T-helper 1 cell (primary cell): ENCODE measurements around the gene STYXL1.
A peak's percentile ranks its signal among the peaks of the same experiment; 100 is the strongest.
"Not testable (repeated sequence)": the region's sequence is repeated elsewhere in the genome, so short reads cannot be mapped to it uniquely, and the experiment has no call there.

Experiments
- DNase-seq, 5 donors: peaks; one replicate each; pipeline ENCODE4 v3.0.0-alpha.2; 2012 to 2020

Gene STYXL1

DNA sequence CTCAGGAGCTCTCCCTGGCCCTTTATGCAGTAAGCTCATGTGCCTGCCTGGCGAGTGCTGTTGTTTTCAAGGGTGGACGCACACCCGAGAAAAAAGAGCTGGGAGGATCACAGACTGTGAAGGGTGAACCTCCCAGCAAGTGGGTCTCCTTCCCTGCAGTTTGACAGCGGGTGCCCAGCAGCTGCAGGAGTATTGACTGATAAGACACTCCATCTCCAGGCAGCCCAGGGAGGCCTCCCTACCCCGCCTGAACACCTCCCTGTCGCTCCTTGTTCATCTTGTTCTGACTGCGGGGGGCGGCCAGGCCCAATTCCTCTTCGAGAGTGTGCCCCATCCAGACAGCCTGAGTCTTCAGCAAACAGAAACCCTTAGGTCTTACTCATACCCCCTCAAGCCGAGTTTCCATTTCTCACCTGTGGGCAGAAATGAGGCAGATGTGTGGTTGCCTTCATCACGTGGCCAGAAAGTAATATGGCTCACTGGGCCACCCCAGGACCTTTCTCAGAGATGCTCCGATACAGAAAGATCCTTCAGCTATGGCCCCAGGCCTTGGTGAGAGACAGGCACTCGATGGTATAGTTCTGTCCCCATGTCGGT is 17.3 kb upstream of the STYXL1 start:
- no peak for DNase-seq

DNA sequence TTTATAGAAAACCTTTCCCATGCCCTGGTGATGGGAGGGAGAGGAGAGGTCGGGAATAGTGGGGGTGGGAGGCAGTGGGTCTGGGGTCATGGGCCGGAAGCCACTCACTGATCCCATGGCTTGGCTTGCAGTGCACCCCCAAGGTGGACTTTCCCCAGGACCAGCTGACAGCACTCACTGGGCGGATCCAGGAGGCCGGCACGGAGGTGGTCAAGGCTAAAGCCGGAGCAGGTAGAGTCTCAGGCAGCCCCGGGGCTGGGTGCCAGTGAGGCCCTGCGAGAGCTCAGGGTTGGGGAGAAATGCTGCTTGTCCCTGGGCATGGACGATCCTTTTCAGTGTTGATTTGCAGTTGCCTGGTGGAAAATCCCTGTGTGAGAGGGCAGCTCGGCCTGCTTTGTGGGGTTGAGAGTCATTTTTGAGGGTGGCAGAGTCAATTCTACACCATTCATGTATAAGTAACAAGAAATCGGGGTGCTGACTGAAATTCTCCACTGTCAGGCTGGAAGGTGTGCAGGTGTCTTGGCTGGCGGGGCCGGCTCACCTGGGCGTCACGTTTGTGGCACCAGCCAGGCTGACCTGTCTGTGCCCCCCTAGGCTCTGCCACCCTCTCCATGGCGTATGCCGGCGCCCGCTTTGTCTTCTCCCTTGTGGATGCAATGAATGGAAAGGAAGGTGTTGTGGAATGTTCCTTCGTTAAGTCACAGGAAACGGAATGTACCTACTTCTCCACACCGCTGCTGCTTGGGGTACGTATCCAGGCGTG is 16.6 kb upstream of the STYXL1 start:
- no peak for DNase-seq

- no peak for DNase-seq
These were observed 15.7 kb upstream of the STYXL1 start for GRCh38 chr7:76063525-76063924.

GRCh38 chr7:76063114-76063513 is 15.3 kb upstream of the STYXL1 start:
- DNase-seq, result no peak

- no peak for DNase-seq
These were observed 14.5 kb upstream of the STYXL1 start for GRCh38 chr7:76062254-76062653.

DNA sequence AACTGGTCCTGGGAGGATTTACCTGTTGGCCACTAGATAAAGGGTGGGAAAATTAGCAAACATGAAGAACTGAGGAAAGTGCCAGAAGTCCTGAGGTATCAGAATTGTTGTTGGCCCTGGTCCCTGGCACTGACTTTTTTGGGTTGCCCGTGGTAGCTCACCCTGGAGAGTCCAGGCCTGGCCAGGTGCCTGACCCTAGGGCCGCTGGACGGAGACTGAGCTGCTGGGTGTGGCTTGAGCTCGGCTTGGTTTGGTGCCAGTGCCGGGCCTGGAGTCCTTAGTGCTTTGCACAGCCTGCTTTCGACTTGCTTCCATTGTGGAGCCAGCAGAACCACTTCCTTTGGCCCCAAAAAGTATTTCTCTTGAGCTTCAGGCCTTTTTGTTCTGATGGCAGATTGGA is 13.0 kb upstream of the STYXL1 start:
- DNase-seq, result no peak

GRCh38 chr7:76058745-76059144 is 10.9 kb upstream of the STYXL1 start:
- not testable (repeated sequence) for DNase-seq

DNA sequence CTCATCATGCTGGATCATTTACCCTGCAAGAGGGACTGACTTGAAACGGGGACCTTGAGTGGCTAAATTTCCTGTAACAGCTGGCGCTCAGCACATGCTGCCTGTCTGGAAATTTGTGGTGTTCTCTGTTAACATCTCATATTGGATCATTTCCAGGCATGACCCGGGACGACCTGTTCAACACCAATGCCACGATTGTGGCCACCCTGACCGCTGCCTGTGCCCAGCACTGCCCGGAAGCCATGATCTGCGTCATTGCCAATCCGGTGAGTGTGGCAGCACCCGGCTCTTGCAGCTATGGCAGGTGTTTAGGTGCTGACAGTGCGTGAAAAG is 10.0 kb upstream of the STYXL1 start:
- no peak for DNase-seq

- DNase-seq, result no peak
These were observed 9.5 kb upstream of the STYXL1 start for GRCh38 chr7:76057103-76057812.

- no peak for DNase-seq
These were observed 8.4 kb upstream of the STYXL1 start for GRCh38 chr7:76056241-76056640.

- DNase-seq, result no peak
These were observed 6.6 kb upstream of the STYXL1 start for GRCh38 chr7:76054123-76055120.

- DNase-seq, result no peak
These were observed 5.7 kb upstream of the STYXL1 start for GRCh38 chr7:76053461-76053860.

DNA sequence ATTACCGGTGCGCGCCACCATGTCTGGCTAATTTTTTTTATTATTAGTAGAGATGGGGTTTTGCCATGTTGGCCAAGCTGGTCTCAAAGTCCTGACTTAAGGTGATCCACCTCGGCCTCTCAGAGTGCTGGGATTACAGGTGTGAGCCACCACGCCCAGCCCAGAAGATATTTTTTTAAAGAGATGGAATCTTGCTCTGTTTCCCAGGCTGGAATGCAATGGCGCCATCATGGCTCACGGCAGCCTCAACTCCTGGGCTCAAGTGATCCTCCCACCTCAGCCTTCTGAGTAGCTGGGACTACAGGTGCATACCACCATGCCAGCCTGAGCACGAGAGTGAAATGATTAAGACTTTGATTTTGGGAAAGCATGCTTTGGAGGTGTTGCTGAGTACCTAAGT is 4.9 kb upstream of the STYXL1 start:
- DNase-seq, result not testable (repeated sequence)

GRCh38 chr7:76051840-76052239 is 4.0 kb upstream of the STYXL1 start:
- DNase-seq, result peak in 1 of 5 donors; percentile 55

GRCh38 chr7:76050545-76050944 is 2.7 kb upstream of the STYXL1 start:
- DNase-seq, result no peak

GRCh38 chr7:76049295-76049694 is 1.5 kb upstream of the STYXL1 start:
- DNase-seq, result no peak

GRCh38 chr7:76048668-76048988 is 828 bp upstream of the STYXL1 start:
- DNase-seq, result peak in 1 of 5 donors; percentile 22

DNA sequence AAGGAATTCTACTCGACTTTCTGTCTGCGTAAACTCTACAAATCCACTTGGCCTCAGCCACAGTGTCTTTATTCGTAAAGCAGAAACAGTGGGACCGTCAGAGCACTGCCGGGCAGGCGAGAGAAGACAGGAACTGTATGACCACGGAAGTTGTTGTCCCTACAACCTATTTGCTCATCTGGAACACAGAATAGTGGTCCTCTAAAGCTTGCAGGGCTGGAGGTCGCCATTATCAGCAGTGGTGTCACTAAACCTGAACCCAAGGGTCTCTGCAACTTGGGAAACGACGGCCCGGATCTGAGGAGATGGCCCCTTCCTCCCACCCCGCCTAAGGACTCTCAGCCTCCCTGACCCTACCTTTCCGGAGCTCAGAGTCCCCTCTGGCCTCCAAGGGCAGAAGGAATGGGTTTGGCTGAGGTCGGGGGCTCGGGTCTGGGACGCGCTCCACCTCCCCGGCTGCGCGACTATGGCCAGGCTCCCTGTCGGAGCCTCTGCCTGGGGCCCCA is 442 bp downstream of the STYXL1 start:
- peak in 1 of 5 donors; percentile 11 for DNase-seq

- no peak for DNase-seq
These were observed 3.4 kb downstream of the STYXL1 start for GRCh38 chr7:76044375-76044865.

GRCh38 chr7:76040126-76040525 is 7.7 kb downstream of the STYXL1 start:
- no peak for DNase-seq

DNA sequence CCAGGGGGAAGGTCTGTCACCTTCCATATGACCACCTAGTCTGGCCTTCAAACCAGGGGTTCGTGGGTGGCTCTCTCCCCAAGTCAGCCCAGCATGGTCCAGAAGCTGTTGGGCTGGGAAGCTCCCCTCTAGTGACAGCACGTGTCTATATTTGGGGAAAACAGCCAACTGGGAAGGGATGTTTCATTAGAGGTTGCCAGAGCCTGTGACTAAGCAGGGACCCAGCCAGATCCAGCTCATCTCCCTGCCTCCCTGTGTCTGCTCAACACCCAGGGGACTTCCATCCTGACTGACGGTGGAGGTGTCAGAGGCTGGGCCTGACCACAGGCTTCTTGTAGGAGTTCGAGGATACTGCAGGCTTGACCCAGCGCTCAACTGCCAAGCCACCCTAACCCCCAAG is 10.5 kb downstream of the STYXL1 start:
- DNase-seq, result no peak

DNA sequence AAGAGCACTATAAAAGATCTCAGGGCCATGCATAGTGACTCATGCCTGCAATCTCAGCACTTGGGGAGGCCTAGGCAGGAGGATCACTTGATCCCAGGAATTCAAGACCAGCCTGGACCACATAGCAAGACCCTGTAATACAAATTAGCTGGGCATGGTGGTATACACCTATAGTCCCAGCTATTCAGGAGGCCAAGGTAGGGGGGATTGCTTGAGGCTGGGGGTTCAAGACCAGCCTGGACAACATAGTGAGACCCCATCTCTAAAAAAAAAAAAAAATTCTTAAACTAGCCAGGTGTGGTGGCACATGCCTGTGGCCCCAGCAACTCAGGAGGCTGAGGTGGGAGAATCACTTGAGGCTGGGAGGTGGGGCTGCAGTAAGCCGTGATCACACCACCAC is 15.8 kb downstream of the STYXL1 start:
- DNase-seq, result no peak

GRCh38 chr7:76029682-76030081 is 18.1 kb downstream of the STYXL1 start:
- not testable (repeated sequence) for DNase-seq
